AG20443 (cell line): ENCODE measurements around the gene FAM118A.
A peak's percentile ranks its signal among the peaks of the same experiment; 100 is the strongest.
"Not testable (repeated sequence)": the region's sequence is repeated elsewhere in the genome, so short reads cannot be mapped to it uniquely, and the experiment has no call there.

Experiments
- DNase-seq: peaks from one replicate; pipeline ENCODE4 v3.0.0; 2012; ENCODE audit warnings: low spot score, mixed read lengths

FAM118A gene

GRCh38 chr22:45281010-45281409, 28.7 kb upstream of the FAM118A start:
- DNase-seq, result no peak

- peak; percentile 53 for DNase-seq
Measured at GRCh38 chr22:45284705-45285262, 24.9 kb upstream of the FAM118A start, which contains the start of gene UPK3A. TSS of gene UPK3A (plus strand) at chr22:45284949. CDS start at chr22:45285014, 65 bp downstream.

GRCh38 chr22:45285263-45286058, 24.3 kb upstream of the FAM118A start:
- DNase-seq, result no peak

- no peak for DNase-seq
Measured at GRCh38 chr22:45286854-45287551, 22.7 kb upstream of the FAM118A start.

GRCh38 chr22:45290410-45290936, 19.3 kb upstream of the FAM118A start:
- DNase-seq, result peak; percentile 72

GRCh38 chr22:45291061-45291930, 18.4 kb upstream of the FAM118A start:
- no peak for DNase-seq

- no peak for DNase-seq
Measured at GRCh38 chr22:45291931-45292290, 17.8 kb upstream of the FAM118A start.

- no peak for DNase-seq
Measured at GRCh38 chr22:45292731-45293442, 16.8 kb upstream of the FAM118A start.

GRCh38 chr22:45294030-45294429, 15.7 kb upstream of the FAM118A start:
- DNase-seq, result no peak

GRCh38 chr22:45295004-45295403, 14.7 kb upstream of the FAM118A start:
- not testable (repeated sequence) for DNase-seq

GRCh38 chr22:45295492-45295891, 14.2 kb upstream of the FAM118A start:
- DNase-seq, result no peak

GRCh38 chr22:45296628-45297297, 13.0 kb upstream of the FAM118A start:
- no peak for DNase-seq

- no peak for DNase-seq
Measured at GRCh38 chr22:45298934-45299505, 10.7 kb upstream of the FAM118A start.

GRCh38 chr22:45302751-45303150, 7.0 kb upstream of the FAM118A start:
- DNase-seq, result no peak

GRCh38 chr22:45303181-45303580, 6.6 kb upstream of the FAM118A start:
- DNase-seq, result no peak

- no peak for DNase-seq
Measured at GRCh38 chr22:45304971-45305370, 4.8 kb upstream of the FAM118A start.

- DNase-seq, result no peak
Measured at GRCh38 chr22:45305456-45306075, 4.2 kb upstream of the FAM118A start.

- DNase-seq, result no peak
Measured at GRCh38 chr22:45306139-45306538, 3.6 kb upstream of the FAM118A start.

GRCh38 chr22:45308391-45308956, 1.3 kb upstream of the FAM118A start:
- DNase-seq, result no peak
